ENCODE results near the gene ZMYM2. TPM values are rescaled to one million over a fixed set of nuclear protein-coding genes. Genes with fewer than 3 reads are reported as not detected.
A peak's percentile ranks its signal among the peaks of the same experiment; 100 is the strongest.

ZMYM2 gene
- total and polyA plus RNA-seq, 2 donors (not counting 3 experiments of a cell fraction or from before 2014, with no cell fraction given), result 14.7 to 75.3 TPM

GRCh38 chr13:19959141-19959830, 759 bp downstream of the ZMYM2 start:
- Histone ChIP-seq H3K27me3 (ENCODE audit: control insufficient read depth in 2 of 2, insufficient read depth in 2 of 2, low read length in 2 of 2) (peaks cover 3 to 10% of the 10 kb centered on the region in 2 experiments), H3K27ac (ENCODE audit: insufficient read depth, low read depth, low read length) (peak overlapping the region; percentile 82), H3K4me3 (replicated peaks in 1 of 3; ENCODE audit: insufficient read depth in 1 of 3, low read depth in 1 of 3, low read length in 3 of 3) (peak overlapping the region; percentile 74 to 97 (median 97)), H3K36me3 (ENCODE audit: control insufficient read depth in 2 of 2, extremely low read depth in 1 of 2, insufficient read depth in 2 of 2, low read length in 2 of 2) (peaks cover 0 to 4% of the 10 kb centered on the region in 2 experiments), H2AFZ (ENCODE audit: low read depth, low read length) (peak overlapping the region; percentile 82), H4K20me1 (replicated peaks; ENCODE audit: control insufficient read depth, extremely low read depth, insufficient read depth, low read length) (peaks cover 8% of the 10 kb centered on the region), H3K9me3 (replicated peaks; ENCODE audit: control insufficient read depth, insufficient read depth, low read length) (no peaks in the 10 kb centered on the region), H3K9me1 (replicated peaks; ENCODE audit: control insufficient read depth, extremely low read depth, insufficient read depth, low read length) (peaks cover 2% of the 10 kb centered on the region), H3K9ac (replicated peaks; ENCODE audit: extremely low read depth, insufficient read depth, low read length) (peak overlapping the region; percentile 87), H3K4me2 (ENCODE audit: insufficient read depth, low read length) (peak overlapping the region; percentile 97), H3K79me2 (ENCODE audit: control insufficient read depth, insufficient read depth, low read length) (peaks cover 45% of the 10 kb centered on the region), H3K4me1 (ENCODE audit: control insufficient read depth, extremely low read depth, insufficient read depth, low read length) (peaks cover 25% of the 10 kb centered on the region)
- dilution Hi-C loops (cut with MboI; ENCODE audit: extremely low pct_ligation_motif_present, low sequenced_read_pairs), result no loop called here
- POLR2A ChIA-PET, result no interaction called here
- DNase-seq (ENCODE audit: low read depth, low spot score) (peak; percentile 65), FAIRE-seq (no peak)
- intact Hi-C loops (cut with micrococcal nuclease), result loop anchor here (2.0 kb wide), 1 partner anchor 176 kb away; the partner anchor contains the start of gene PSPC1
- CTCF ChIA-PET, result interaction anchor here (0.6 to 1.2 kb wide), 12 partner anchors 9 to 113 kb away, joined by 3 to 30 read pairs (median 4); partner anchors contain the start of gene ZMYM5
- no TSS peak for BruUV-seq (replicated peaks)
- TF ChIP-seq CTCF (IDR thresholded peaks at IDR 0.05; ENCODE audit: extremely low read depth in 1 of 2, insufficient read depth in 1 of 2, low read depth in 1 of 2, low read length in 2 of 2) (peak in 1 of 2 donors; percentile 21), FOS (IDR thresholded peaks at IDR 0.05; ENCODE audit: borderline replicate concordance, insufficient read depth, low read length) (no peak)
- TF ChIP-seq, protein P1, sequence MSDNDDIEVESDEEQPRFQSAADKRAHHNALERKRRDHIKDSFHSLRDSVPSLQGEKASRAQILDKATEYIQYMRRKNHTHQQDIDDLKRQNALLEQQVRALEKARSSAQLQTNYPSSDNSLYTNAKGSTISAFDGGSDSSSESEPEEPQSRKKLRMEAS (IDR thresholded peaks at IDR 0.05; ENCODE audit: insufficient read depth, insufficient read length), result no peak
